Dermis blood vessel endothelial cell (primary cell): ENCODE data around the gene MAPK13. TPM values are rescaled to one million over a fixed set of nuclear protein-coding genes. Genes with fewer than 3 reads are reported as not detected.

Source experiments
- DNase-seq: peaks from one replicate; pipeline ENCODE4 v3.0.0; 2010
- total RNA-seq: library from RNA; depleted of rRNA; stranded (reverse); fragments of >200 nt; gene quantifications from 2 replicates; pipeline ENCODE4 v1.2.3, GENCODE V29; 2014

Gene MAPK13
- total RNA-seq, 1 donor from 2014 or later = 5.6 TPM

- no peak for DNase-seq
Measured at GRCh38 chr6:36155662-36156061, 25.3 kb downstream of the MAPK13 start.

DNA sequence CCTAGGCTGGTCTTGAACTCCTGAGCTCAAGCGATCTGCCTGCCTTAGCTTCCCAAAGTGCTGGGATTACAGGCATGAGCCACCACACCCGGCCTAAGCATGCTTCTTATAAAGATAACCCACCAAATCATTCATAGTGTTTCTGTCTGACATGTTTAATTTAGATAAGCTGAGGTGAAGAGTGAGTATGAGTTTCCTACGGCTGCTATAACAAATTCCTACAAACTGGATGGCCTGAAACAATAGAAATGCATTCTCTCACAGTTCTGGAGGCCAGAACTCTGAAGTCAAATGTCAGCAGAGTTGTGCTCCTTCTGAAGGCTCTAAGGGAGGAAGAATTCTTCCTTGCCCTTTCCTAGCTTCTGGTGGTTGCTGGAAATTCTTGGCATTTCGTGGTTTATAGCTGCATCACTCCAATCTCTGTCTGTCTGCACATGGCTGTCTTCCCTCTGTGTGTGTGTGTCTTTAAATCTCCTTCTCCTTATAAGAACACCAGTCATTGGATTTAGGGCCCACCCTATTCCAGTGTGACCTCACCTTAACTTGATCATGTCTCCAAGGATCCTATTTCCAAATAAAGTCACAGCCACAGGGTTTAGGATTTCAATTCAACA lies 29.9 kb downstream of the MAPK13 start:
- DNase-seq = no peak

- DNase-seq = no peak
Measured at GRCh38 chr6:36169023-36170007, 39.0 kb downstream of the MAPK13 start.

DNA sequence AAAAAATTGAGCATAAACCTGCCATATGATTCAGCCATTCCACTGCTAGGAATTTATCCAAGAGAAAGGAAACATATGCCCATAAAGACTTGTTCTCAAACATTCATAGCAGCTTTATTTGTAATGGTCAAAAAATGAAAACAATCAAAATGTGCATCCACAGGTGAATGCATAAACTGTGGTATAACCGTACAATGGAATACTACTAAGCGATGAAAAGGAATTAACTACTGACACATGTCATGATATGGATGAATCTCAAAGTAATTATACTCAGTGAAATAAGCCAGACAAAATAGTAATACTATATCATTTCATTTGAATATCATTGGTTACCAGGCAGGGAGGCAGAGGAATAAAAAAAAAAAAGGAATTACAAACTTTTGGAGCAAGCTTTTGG lies 40.4 kb downstream of the MAPK13 start:
- no peak for DNase-seq

DNA sequence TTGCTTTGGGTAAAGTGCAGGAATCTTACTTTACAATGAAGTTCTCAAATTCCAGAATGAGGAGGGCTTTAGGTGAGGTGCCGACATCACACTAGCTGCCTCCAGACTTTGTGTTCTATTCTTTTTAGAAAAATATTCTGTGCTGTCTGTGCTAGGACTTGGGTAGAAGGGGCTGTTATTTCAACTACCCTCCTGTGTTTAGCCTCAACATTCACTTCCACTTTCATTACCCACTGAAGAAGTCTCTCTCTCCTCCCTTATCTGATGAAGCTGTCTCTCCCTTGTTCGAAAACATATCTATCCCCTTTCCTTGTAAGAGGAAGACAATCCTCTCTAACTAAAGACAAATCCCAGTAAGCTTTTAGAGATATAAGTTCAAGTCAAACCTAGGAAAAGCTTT lies 41.3 kb downstream of the MAPK13 start:
- DNase-seq = no peak

DNA sequence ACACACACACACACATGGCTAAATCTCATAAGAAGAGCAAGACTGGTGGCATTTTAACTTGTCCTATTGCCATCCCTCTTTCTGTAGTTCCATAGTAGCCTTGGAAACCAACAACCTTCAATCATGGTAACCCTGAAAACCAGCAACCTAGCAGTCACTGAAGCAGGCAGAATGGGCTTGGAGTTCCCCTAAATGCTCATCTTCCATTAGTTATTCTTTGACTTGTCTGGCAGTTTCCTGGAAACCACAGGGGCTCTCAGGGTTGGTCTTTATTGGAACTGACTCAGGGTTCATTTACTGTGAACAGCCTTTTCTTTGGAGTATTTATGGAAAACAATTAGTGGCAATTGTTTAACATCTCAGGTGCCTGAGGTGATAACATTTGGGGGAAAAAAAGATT lies 46.9 kb downstream of the MAPK13 start:
- DNase-seq = no peak

DNA sequence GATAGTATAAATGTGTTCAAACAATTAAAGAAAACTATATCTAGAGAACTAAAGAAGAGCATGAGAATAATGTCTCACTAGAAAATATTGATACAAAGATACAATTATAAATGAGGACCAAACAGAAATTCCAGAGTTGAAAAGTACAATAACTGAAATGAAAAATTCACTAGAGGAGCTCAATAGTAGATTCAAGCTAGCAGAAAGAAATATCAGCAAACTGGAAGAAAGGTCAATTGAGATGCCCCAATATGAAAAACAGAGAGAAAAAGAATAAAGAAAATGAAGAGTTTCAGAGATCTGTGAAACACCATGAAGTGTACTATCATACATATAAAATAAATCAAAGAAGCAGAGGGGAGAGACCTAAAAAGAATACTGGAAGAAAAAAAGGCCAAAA lies 48.2 kb downstream of the MAPK13 start:
- DNase-seq = no peak

DNA sequence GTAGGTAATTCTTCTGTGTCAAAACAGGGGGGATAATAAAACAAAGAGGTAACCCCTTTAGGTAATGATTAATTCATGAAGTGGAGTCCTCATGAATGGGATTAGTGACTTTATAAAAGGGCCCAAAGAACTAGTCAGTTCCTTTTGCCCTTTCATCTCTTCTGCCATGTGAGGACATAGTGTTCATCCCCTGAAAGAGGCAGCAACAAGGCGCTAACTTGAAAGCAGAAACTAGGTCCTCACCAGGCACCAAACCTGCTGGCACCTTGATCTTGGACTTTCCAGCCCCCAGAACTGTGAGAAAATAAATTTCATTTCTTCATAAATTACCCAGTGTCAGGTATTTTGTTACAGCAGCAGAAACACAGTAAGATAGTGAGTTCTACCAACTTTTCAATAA lies 49.8 kb downstream of the MAPK13 start:
- DNase-seq = no peak

DNA sequence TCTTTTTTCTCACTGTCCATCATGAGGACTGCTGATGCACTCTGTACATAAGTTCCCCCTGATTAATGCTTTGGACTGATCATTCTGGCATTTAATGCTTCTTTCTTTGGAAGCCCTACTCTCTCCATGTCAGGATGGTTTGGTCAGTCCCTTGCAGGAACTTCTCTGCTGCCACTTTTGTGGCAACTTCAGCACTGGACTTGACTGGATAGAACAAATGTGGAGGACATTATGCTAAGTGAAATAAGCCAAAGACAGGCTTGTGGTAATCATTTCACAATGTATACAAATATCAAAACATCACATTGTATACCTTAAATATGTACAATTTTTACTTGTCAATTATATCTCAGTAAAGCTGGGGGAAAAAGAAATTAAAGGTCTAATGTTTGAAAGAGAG lies 54.0 kb downstream of the MAPK13 start:
- no peak for DNase-seq

DNA sequence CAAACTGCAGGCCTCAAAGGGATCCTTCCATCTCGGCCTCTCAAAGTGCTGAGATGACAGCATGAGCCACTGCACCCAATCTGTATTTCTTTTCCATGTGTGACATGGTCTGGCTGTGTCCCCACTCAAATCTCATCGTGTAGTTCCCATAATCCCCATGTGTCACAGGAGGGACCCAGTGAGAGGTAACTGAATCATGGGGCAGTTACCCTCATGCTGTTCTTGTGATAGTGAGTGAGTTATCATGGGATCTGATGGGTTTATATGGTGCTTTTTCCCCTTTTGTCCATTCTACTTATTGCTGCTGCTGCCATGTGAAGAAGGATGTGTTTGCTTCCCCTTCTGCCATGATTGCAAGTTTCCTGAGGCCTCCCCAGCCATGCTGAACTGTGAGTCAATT lies 55.9 kb downstream of the MAPK13 start:
- no peak for DNase-seq

GRCh38 chr6:36187446-36187845 lies 57.1 kb downstream of the MAPK13 start:
- no peak for DNase-seq

Other genes starting within 250 kb of the MAPK13 start
- 68.4 and 73.0 TPM in 2 replicates for gene SRPK1, start 209.4 kb upstream of the MAPK13 start, total RNA-seq
- under 0.01 TPM in 1 of 2 replicates, not detected in the other for gene SLC26A8, start 105.9 kb upstream of the MAPK13 start, total RNA-seq
- 71.8 and 77.0 TPM in 2 replicates for gene MAPK14, start 102.7 kb upstream of the MAPK13 start, total RNA-seq
- 11.6 and 14.9 TPM in 2 replicates for gene BRPF3, start 66.2 kb downstream of the MAPK13 start, total RNA-seq
- gene PNPLA1, start 139.5 kb downstream of the MAPK13 start, total RNA-seq = not detected in 2 replicates
- gene BNIP5, start 206.4 kb downstream of the MAPK13 start, total RNA-seq = not detected in 2 replicates